Bronchial epithelial cell (primary cell): Measurements from ENCODE around the gene RGS3. TPM values are rescaled to one million over a fixed set of nuclear protein-coding genes. Genes with fewer than 3 reads are reported as not detected.

Experiments
- DNase-seq: peaks from one replicate; pipeline ENCODE4 v3.0.0-alpha.2; 2010; ENCODE audit warnings: low read depth
- FAIRE-seq: peaks from 2 replicates; lab custom pipeline; 2011; peaks lifted over from hg19 to GRCh38; lab: Jason Lieb, UNC
- H3K27me3 ChIP-seq: 2 replicates; pipeline ENCODE4 v1.5.1; 2011; ENCODE audit warnings: low read length; ENCODE audit not compliant: control insufficient read depth, insufficient read depth
- H3K36me3 ChIP-seq: 2 replicates; pipeline ENCODE4 v1.5.1; 2011; ENCODE audit warnings: low read length; ENCODE audit not compliant: control insufficient read depth, insufficient read depth
- H3K4me3 ChIP-seq: 2 replicates; pipeline ENCODE4 v1.5.1; 2011; ENCODE audit warnings: mild to moderate bottlenecking, low read depth, low read length, control low read depth
- CTCF ChIP-seq: IDR thresholded peaks from 2 replicates; pipeline ENCODE4 v1.5.1; 2011; ENCODE audit warnings: mild to moderate bottlenecking, moderate library complexity, low read length, control low read depth, inconsistent platforms; ENCODE audit not compliant: insufficient read depth, severe bottlenecking
- total RNA-seq: library from RNA; depleted of rRNA; stranded (reverse); fragments of >200 nt; gene quantifications from 2 replicates; pipeline ENCODE4 v1.2.1, GENCODE V29; 2014

The RGS3 gene
- total RNA-seq, 1 donor from 2014 or later: 22.1 TPM

GRCh38 chr9:113461285-113461684, 2.2 kb upstream of the RGS3 start:
- no peak for TF ChIP-seq CTCF
- H3K27me3 ChIP-seq: peaks cover 12% of the 10 kb centered on the region
- FAIRE-seq (no peak), DNase-seq (no peak)
- H3K4me3 ChIP-seq: no peak overlapping the region
- no peaks in the 10 kb centered on the region for H3K36me3 ChIP-seq

GRCh38 chr9:113461943-113462342, 1.6 kb upstream of the RGS3 start:
- TF ChIP-seq CTCF: no peak
- no peak for FAIRE-seq
- DNase-seq: no peak
- no peak overlapping the region for H3K4me3 ChIP-seq
- H3K36me3 ChIP-seq: no peaks in the 10 kb centered on the region
- peaks cover 12% of the 10 kb centered on the region for H3K27me3 ChIP-seq

GRCh38 chr9:113462781-113463286, 693 bp upstream of the RGS3 start:
- H3K27me3 ChIP-seq: peaks cover 12% of the 10 kb centered on the region
- FAIRE-seq: no peak
- TF ChIP-seq CTCF: no peak
- no peak overlapping the region for H3K4me3 ChIP-seq
- DNase-seq: no peak
- H3K36me3 ChIP-seq: no peaks in the 10 kb centered on the region

- no peak for DNase-seq
- H3K36me3 ChIP-seq: no peaks in the 10 kb centered on the region
- no peak for FAIRE-seq
- no peak for TF ChIP-seq CTCF
- H3K27me3 ChIP-seq: peaks cover 12% of the 10 kb centered on the region
- H3K4me3 ChIP-seq: no peak overlapping the region
These were observed 746 bp downstream of the RGS3 start for GRCh38 chr9:113464286-113464660.

GRCh38 chr9:113465599-113466140, 2.1 kb downstream of the RGS3 start:
- no peak for TF ChIP-seq CTCF
- no peak for DNase-seq
- FAIRE-seq: no peak
- Histone ChIP-seq H3K4me3 (no peak overlapping the region), H3K36me3 (no peaks in the 10 kb centered on the region), H3K27me3 (peaks cover 12% of the 10 kb centered on the region)

GRCh38 chr9:113467183-113467582, 3.7 kb downstream of the RGS3 start:
- FAIRE-seq (no peak), DNase-seq (no peak)
- H3K36me3 ChIP-seq: no peaks in the 10 kb centered on the region
- H3K4me3 ChIP-seq: no peak overlapping the region
- H3K27me3 ChIP-seq: peaks cover 12% of the 10 kb centered on the region
- no peak for TF ChIP-seq CTCF
